Measurements from ENCODE around the gene NFS1. TPM values are rescaled to one million over a fixed set of nuclear protein-coding genes. Genes with fewer than 3 reads are reported as not detected.

Gene NFS1
- total RNA-seq, 1 donor from 2014 or later, result 13.9 TPM

- H3K4me1 Mint-ChIP-seq (ENCODE audit: low read depth, unreplicated experiment), result peaks cover 23% of the 10 kb centered on the region
- H3K27ac Mint-ChIP-seq (ENCODE audit: unreplicated experiment), result peak within 1 kb of the TSS; percentile 99
- peak; percentile 94 for DNase-seq
- H3K27me3 Mint-ChIP-seq (ENCODE audit: unreplicated experiment), result peaks cover 3% of the 10 kb centered on the region
- peak within 1 kb of the TSS; percentile 86 for H3K4me3 Mint-ChIP-seq (ENCODE audit: unreplicated experiment)
- no peak for TF ChIP-seq CTCF (IDR thresholded peaks at IDR 0.05; ENCODE audit: partially characterized antibody, unreplicated experiment)
- no peaks in the 10 kb centered on the region for H3K36me3 Mint-ChIP-seq (ENCODE audit: unreplicated experiment)
- no peaks in the 10 kb centered on the region for H3K9me3 Mint-ChIP-seq (ENCODE audit: unreplicated experiment)
These were observed 34.5 kb downstream of the NFS1 start, which contains the start of the genes CPNE1 and RBM12 for GRCh38 chr20:35664466-35665206. Gene CPNE1 (minus strand): TSS chr20:35664900. CDS start chr20:35632923, 31,977 bp downstream. Gene RBM12 (minus strand): TSS chr20:35664900. CDS start chr20:35655322, 9,578 bp downstream.

GRCh38 chr20:35663516-35664465, 35.4 kb downstream of the NFS1 start:
- TF ChIP-seq CTCF (IDR thresholded peaks at IDR 0.05; ENCODE audit: partially characterized antibody, unreplicated experiment), result no peak
- H3K27ac Mint-ChIP-seq (ENCODE audit: unreplicated experiment), result peak overlapping the region; percentile 99
- peaks cover 26% of the 10 kb centered on the region for H3K4me1 Mint-ChIP-seq (ENCODE audit: low read depth, unreplicated experiment)
- DNase-seq, result peak; percentile 55
- H3K27me3 Mint-ChIP-seq (ENCODE audit: unreplicated experiment), result peaks cover 3% of the 10 kb centered on the region
- H3K9me3 Mint-ChIP-seq (ENCODE audit: unreplicated experiment), result no peaks in the 10 kb centered on the region
- H3K4me3 Mint-ChIP-seq (ENCODE audit: unreplicated experiment), result peak overlapping the region; percentile 86
- H3K36me3 Mint-ChIP-seq (ENCODE audit: unreplicated experiment), result no peaks in the 10 kb centered on the region

- peak overlapping the region; percentile 11 for H3K27ac Mint-ChIP-seq (ENCODE audit: unreplicated experiment)
- DNase-seq, result no peak
- peaks cover 27% of the 10 kb centered on the region for H3K4me1 Mint-ChIP-seq (ENCODE audit: low read depth, unreplicated experiment)
- peak overlapping the region; percentile 86 for H3K4me3 Mint-ChIP-seq (ENCODE audit: unreplicated experiment)
- peaks cover 3% of the 10 kb centered on the region for H3K27me3 Mint-ChIP-seq (ENCODE audit: unreplicated experiment)
- no peaks in the 10 kb centered on the region for H3K9me3 Mint-ChIP-seq (ENCODE audit: unreplicated experiment)
- H3K36me3 Mint-ChIP-seq (ENCODE audit: unreplicated experiment), result no peaks in the 10 kb centered on the region
- TF ChIP-seq CTCF (IDR thresholded peaks at IDR 0.05; ENCODE audit: partially characterized antibody, unreplicated experiment), result no peak
These were observed 36.6 kb downstream of the NFS1 start for GRCh38 chr20:35662551-35662950.

- TF ChIP-seq CTCF (IDR thresholded peaks at IDR 0.05; ENCODE audit: partially characterized antibody, unreplicated experiment), result no peak
- Mint-ChIP-seq H3K27me3 (ENCODE audit: unreplicated experiment) (peaks cover 3% of the 10 kb centered on the region), H3K9me3 (ENCODE audit: unreplicated experiment) (no peaks in the 10 kb centered on the region), H3K27ac (ENCODE audit: unreplicated experiment) (no peak overlapping the region), H3K4me3 (ENCODE audit: unreplicated experiment) (peak overlapping the region; percentile 86), H3K36me3 (ENCODE audit: unreplicated experiment) (no peaks in the 10 kb centered on the region), H3K4me1 (ENCODE audit: low read depth, unreplicated experiment) (peaks cover 29% of the 10 kb centered on the region)
- DNase-seq, result no peak
These were observed 37.2 kb downstream of the NFS1 start for GRCh38 chr20:35661908-35662307.
